Measurements from ENCODE around the gene DENND1A.
A peak's percentile ranks its signal among the peaks of the same experiment; 100 is the strongest.

The DENND1A gene

GRCh38 chr9:123514766-123515165 is 415.2 kb downstream of the DENND1A start:
- DNase-seq, result no peak

DNA sequence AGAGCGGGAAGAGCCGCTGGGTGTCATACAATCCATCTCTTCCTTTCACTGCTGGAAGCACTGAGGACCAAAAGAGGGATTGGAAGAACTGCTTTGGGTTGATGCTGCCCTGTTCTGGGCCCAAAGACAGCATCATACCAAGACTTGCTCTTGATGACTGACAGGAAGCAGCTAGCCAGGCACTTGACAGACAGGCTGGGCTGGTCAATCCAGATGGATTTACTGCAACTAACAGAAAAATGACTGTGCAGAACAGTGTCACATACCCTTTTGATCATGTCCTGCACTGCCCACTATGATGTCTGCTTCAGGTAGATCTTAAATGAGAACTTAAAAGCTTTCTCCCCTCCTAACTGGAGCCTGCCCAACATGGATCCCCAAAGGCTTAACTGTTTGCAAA is 416.4 kb downstream of the DENND1A start:
- DNase-seq, result no peak

DNA sequence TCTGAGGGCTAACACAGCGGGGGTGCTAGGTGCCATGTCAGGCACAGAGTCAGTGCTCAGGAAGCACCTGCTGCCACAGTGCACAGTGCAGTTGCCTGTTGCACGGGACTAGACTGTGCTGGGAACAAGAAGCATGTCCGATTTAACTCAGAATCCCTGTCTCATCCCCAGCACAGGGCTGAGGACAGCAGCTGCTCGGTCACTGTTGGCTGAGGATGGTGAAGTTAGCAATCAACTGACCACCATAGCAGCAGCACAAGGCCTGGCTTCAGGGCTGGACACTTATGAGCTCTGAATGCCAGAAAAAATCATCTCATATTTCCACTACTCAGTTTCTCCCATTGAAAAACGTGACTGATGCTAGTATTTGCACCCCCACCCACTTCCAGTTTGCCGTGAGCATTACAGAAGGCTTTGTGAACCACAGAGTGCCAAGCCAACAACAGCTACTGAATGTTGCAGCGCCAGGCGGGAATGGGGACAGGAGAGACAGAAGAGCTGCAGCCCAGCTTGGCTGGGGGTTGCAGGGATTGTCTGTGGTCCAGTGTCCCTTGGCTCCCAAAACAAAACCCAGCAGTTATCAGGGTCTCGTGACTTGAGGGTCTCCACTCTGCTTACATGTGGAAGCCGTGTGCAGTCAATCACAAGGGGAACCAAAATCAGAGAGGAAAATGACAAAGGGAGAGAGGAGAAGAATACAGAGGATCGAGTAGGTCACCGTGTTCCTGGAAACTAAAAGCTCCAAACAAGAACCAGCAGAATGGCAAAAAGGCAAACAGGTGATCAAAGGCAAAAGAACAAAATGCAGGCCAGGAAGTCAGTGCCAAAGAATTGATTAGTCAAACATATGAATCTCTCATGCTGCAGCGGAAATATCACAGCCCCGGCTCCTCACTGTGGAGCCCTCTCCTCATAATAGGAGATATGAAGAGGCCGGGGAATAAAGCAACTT is 418.3 kb downstream of the DENND1A start:
- peak; percentile 3 for DNase-seq

- DNase-seq, result no peak
Observed at GRCh38 chr9:123509646-123510045, 420.3 kb downstream of the DENND1A start.

DNA sequence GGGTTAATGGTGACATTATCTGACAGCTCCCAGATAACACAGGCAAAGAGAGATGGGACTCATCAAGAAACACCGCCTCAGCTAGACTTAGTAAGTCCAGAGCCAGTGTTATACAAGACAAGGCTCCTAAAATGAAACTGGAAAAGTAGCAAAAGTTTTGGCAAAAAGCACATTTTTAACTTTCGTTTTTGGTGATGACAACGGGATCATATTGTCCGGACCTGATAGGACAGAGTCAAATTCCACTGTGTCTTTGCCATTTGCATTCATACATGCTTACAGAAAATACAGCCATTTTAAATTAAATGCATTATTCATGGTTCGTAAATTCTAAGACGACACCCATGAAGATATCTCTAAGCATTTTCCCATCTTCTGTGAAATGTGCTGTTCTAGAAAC is 421.9 kb downstream of the DENND1A start:
- DNase-seq, result no peak

- no peak for DNase-seq
Observed at GRCh38 chr9:123505496-123505895, 424.4 kb downstream of the DENND1A start.

GRCh38 chr9:123500336-123500735 is 429.6 kb downstream of the DENND1A start:
- DNase-seq, result no peak

DNA sequence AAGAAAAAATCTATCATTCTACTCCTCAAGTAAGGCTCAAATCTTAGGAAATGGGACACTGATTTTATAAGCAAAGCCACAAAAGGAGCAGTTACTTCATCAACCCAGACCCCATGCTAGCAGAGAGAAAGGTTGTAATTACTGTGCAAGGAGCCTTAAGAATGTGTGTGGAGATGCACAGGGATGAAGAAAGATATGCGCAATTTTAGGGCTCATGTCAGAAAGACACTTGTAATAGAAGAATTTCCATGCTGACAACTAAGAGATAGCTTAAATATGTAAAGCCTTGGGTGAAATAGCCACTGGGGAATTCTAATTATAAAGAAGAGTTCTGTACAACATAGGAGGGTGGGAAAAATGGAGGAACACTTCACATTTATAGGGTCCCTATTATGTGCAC is 432.1 kb downstream of the DENND1A start:
- no peak for DNase-seq

GRCh38 chr9:123495731-123496130 is 434.2 kb downstream of the DENND1A start:
- no peak for DNase-seq

DNA sequence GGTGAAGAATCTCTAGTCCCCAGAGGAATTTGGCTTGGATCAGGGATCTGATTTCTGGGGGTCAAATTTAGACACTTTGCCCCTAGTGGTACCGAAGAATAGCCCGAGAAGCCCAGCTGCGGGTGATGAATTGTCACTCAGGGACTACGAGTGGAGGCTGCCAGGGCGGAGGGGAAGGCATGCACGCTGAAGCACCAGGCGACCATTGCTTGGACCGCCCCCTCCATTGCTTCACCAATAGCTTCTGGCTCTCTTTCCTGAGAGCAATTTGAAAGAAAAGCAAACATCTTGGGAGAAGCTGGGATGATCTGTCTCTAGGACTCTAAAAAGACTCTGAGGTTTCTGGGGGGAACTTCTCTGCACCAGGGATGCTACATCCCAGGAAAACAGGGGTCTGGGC is 436.3 kb downstream of the DENND1A start:
- DNase-seq, result no peak

- no peak for DNase-seq
Observed at GRCh38 chr9:123490688-123491087, 439.2 kb downstream of the DENND1A start.

DNA sequence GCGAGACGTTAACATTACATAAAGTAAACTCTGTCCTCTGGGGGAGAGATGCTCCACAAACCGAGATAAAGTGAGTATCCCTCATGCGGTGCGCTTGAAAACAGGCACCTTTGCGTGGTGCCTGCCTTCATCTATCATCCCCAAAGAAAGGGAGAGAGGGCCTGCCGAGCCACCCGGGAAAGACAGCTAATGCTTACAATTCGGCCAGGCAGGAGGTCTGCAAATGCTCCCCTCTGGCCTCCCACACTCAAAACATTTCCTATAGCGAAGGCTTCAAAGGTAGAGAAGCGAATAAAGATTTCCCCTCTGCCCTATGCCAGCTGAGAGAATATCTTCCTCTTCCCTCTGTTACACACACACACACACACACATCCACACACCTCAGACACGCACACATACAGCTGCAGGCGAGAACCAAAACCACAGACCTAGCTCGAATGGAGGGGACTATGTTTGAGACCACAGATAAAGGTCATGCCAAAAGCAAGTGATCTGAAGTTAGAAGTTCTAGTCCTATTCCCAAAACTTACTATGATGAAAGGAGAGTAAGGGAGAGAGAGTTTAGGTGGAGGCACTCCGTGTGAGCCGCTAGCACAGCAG is 441.1 kb downstream of the DENND1A start:
- DNase-seq, result no peak

GRCh38 chr9:123487944-123488548 is 441.9 kb downstream of the DENND1A start:
- DNase-seq, result no peak

DNA sequence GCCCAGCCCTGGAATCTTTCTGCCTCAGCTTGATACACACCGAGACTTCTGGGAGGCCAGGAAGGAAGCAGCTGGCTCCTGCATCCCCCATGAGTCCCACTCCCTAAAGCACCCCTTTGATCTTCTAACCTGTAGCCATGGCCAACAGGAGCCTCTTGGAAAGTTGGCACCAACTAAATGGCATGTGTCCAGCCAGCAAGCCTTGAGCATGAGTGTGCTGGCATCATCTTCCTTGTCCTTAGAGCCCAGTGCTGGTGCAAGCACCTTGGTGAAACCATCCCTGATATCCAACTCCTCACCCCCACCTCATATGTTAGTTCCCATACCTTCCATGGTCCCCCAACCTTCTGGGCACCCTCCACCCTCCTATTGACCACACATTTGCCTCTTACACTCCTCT is 443.5 kb downstream of the DENND1A start:
- no peak for DNase-seq

GRCh38 chr9:123485216-123485615 is 444.7 kb downstream of the DENND1A start:
- no peak for DNase-seq

DNA sequence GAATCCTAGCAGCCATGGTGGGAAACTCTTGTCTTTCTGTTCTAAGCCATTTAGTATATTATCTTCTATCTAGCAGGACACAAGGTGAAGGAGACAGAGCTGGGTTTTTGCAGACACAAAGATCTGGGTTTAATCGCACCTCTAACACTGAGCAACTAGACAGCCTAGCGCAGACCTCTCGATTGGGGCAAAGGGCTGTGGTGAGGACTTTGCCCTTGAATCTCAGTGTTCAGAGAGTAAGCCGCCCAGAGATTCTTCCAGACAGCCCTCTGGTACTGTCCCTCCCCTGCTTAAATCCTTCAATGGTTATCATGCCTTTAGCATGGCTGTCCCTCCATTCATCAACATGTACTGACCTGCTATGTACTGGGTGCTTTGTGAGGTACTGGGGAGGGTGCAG is 445.8 kb downstream of the DENND1A start:
- DNase-seq, result no peak

DNA sequence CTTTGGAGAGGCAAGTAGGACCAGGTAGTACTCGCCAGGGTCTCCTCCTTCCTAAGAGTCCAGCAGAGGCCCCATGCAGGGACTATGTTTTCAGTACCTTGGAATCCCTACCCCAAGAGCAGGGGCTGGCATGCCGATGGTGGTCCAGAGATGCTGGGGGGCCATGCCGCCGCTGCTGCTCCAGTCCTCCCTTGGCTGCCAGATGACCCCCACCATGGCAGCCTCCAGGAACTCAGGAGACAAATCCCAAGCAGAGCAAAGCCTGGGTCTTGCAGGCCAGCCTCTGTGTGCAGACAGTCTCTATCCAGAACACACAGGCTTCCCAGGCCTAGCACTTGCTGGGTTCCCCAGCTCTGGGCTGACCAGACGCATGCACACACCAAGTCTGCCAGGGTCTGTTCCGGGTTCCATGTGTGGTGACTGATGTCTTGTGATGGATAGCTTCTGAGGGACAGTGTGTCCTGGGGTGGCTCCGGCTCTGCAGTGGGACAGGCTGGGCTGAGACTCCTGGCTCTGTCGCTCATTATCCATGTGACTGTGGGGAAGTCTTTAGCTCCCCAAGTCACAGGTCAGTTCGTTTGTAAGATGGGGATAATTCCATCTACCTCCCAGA is 446.6 kb downstream of the DENND1A start:
- no peak for DNase-seq

DNA sequence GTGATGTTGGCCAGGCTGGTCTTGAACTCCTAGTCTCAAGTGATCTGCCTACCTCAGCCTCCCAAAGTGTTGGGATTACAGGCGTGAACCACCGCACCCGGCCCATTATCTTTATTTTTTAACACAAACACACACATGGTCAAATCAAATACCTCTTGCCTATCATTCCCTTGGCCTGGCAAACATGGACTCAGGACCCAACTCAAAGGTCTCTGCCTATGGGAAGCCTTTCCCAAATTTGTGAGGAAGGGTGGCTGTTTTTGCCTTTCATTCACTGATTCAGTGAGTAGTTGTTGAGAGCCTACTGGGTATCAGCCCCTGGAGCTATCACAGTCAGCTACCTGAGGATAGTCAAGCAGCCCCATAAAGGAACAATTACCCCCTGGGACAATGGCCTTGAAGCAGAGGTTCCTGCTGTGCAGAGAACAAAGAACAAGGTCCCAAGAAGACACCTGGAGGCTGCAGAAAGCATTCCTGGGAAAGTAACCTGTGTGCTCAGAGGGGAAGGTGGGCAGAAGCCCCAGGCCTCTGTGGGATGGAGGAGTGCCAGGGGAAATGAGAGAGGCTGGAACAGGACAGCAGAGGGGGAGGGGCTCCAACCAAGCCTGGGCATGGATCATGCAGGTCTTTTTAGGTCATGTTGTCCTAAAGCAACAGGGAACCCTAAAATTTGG is 447.5 kb downstream of the DENND1A start:
- DNase-seq, result no peak

DNA sequence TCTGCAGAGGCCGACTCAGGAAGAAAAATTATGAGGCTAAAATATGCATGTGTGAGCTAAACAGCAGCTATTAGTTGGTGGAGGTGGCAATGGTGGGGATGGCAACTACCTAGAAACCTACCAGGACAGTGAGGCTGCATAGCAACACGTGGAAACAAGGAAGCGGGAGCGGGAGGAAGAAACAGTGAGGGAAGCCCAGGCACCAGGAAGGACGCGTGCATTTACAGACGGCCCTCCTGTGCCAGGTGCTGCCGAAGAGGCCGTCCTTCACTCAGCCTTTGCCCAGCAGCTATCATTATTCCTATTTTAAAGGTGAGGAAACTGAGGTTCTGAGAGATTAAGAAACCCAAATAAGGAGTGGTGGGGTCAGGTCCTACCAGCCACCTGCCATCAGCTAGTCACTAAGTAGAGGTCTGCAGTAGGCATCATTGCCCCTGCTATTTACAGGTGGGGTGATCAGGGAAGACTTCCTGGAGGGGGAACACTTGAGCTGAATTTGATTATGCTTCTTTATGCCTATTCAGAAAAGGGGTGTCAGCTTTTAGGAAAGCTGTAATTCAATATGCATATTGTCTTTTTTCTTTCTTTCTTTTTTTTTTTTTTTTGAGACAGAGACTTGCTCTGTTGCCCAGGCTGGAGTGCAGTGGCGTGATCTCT is 448.6 kb downstream of the DENND1A start:
- DNase-seq, result no peak

DNA sequence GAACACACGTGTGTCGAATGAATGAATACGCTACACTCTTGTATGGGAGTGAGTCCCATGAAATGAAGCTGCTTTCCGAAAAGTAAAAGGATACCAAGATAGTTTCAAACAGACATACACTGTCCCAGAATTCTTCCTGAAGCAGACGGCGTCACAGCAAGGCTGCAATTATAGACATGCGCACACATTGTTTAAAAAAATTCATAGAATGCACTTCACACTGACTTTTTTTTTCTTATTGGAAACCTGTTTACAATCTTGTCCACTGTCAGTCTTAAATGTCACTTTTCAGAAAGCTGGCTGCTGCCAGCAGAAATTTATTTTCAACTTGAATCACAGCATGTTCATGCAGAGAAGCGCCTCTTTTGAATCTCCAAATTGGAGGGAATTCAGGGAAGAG is 449.1 kb downstream of the DENND1A start:
- no peak for DNase-seq

GRCh38 chr9:123480096-123480495 is 449.8 kb downstream of the DENND1A start:
- DNase-seq, result no peak

DNA sequence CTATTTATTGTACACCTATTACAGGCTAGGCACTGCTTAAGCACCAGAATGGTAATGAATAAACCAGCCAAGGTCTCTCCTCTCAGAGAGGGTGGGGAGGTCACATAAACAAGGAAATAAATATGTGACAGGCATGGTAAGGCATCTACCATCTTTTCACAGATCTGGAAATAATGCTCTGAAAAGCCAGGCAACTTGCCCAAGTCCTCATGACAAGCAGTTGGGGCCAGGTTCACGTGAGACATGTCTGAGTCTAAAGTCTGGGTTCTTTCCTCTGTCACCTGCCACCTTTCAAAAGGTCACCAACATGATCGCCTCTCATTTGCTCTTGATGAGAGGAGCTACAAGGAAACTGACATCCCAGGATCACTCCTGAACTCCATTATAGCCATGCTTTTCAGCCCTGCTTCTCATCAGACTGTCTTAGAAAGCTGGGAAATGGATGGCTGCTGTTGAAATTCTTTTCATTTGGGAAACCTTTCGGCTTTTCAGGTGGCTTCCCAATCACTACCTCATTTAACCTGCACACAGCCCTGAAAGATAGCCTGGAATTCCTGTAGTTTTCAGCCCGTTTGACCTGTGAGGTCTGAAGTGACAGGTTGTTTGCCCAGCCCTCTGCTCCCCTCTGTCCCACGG is 450.8 kb downstream of the DENND1A start:
- no peak for DNase-seq
